ENCODE measurements around the gene STAC2. TPM values are rescaled to one million over a fixed set of nuclear protein-coding genes. Genes with fewer than 3 reads are reported as not detected.
"Not testable (repeated sequence)": the region's sequence is repeated elsewhere in the genome, so short reads cannot be mapped to it uniquely, and the experiment has no call there.

The STAC2 gene
- total RNA-seq, 4 donors from 2014 or later, result 0.20 to 0.30 TPM; not detected in 2

GRCh38 chr17:39169518-39169917 lies 56.2 kb downstream of the STAC2 start:
- 72 to 79% methylated on average over 3 of the region's 3 CpGs for WGBS, 2 donors
- TF ChIP-seq POLR2A (IDR thresholded peaks at IDR 0.05) (no peak), EP300 (IDR thresholded peaks at IDR 0.05) (no peak), CTCF (IDR thresholded peaks at IDR 0.05) (no peak)
- Histone ChIP-seq H3K27me3 (peaks cover 0 to 8% of the 10 kb centered on the region in 2 donors), H3K9me3 (no peaks in the 10 kb centered on the region), H3K4me1 (peaks cover 0 to 24% (median 9%) of the 10 kb centered on the region in 4 donors), H3K36me3 (no peaks in the 10 kb centered on the region), H3K27ac (no peak overlapping the region), H3K4me3 (no peak overlapping the region)
- DNase-seq (ENCODE audit: low spot score in 2 of 2), result no peak

- no peaks in the 10 kb centered on the region for H3K36me3 ChIP-seq
- DNase-seq (ENCODE audit: low spot score in 2 of 2), result no peak
- peaks cover 0 to 8% of the 10 kb centered on the region in 2 donors for H3K27me3 ChIP-seq
- 83 to 86% methylated on average over 14 of the region's 14 CpGs for WGBS, 2 donors
- peaks cover 0 to 24% (median 13%) of the 10 kb centered on the region in 4 donors for H3K4me1 ChIP-seq
- H3K27ac ChIP-seq, result no peak overlapping the region
- H3K9me3 ChIP-seq, result no peaks in the 10 kb centered on the region
- TF ChIP-seq CTCF (IDR thresholded peaks at IDR 0.05), result no peak
- TF ChIP-seq EP300 (IDR thresholded peaks at IDR 0.05), result no peak
- no peak for TF ChIP-seq POLR2A (IDR thresholded peaks at IDR 0.05)
- H3K4me3 ChIP-seq, result no peak overlapping the region
These were observed 56.6 kb downstream of the STAC2 start for GRCh38 chr17:39169101-39169500.

- 95 to 96% methylated on average over 10 of the region's 10 CpGs for WGBS, 2 donors
- H3K9me3 ChIP-seq; H3K27ac ChIP-seq; H3K4me3 ChIP-seq; H3K27me3 ChIP-seq; H3K36me3 ChIP-seq; DNase-seq (ENCODE audit: low spot score in 2 of 2): not testable (repeated sequence)
- H3K4me1 ChIP-seq, result peaks cover 0 to 28% (median 14%) of the 10 kb centered on the region in 4 donors
These were observed 57.2 kb downstream of the STAC2 start for GRCh38 chr17:39168503-39168902.

GRCh38 chr17:39167476-39167875 lies 58.3 kb downstream of the STAC2 start:
- 19 to 36% methylated on average over 2 of the region's 2 CpGs for WGBS, 2 donors
- no peaks in the 10 kb centered on the region for H3K36me3 ChIP-seq
- DNase-seq (ENCODE audit: low spot score in 2 of 2), result no peak
- TF ChIP-seq EP300 (IDR thresholded peaks at IDR 0.05) (peak in 1 of 2 donors; percentile 17), POLR2A (IDR thresholded peaks at IDR 0.05) (no peak), CTCF (IDR thresholded peaks at IDR 0.05) (no peak)
- H3K4me3 ChIP-seq, result no peak overlapping the region
- peaks cover 0 to 28% (median 14%) of the 10 kb centered on the region in 4 donors for H3K4me1 ChIP-seq
- no peak overlapping the region for H3K27ac ChIP-seq
- H3K27me3 ChIP-seq, result peaks cover 0 to 8% of the 10 kb centered on the region in 2 donors
- no peaks in the 10 kb centered on the region for H3K9me3 ChIP-seq

- WGBS, 2 donors, result 63 to 68% methylated on average over 7 of the region's 7 CpGs
- H3K4me3 ChIP-seq, result no peak overlapping the region
- H3K4me1 ChIP-seq, result peaks cover 0 to 28% (median 14%) of the 10 kb centered on the region in 4 donors
- H3K36me3 ChIP-seq, result no peaks in the 10 kb centered on the region
- H3K27me3 ChIP-seq, result peaks cover 0 to 9% of the 10 kb centered on the region in 2 donors
- no peaks in the 10 kb centered on the region for H3K9me3 ChIP-seq
- TF ChIP-seq CTCF (IDR thresholded peaks at IDR 0.05) (no peak), EP300 (IDR thresholded peaks at IDR 0.05) (no peak), POLR2A (IDR thresholded peaks at IDR 0.05) (no peak)
- H3K27ac ChIP-seq, result no peak overlapping the region
- DNase-seq (ENCODE audit: low spot score in 2 of 2), result no peak
These were observed 59.1 kb downstream of the STAC2 start for GRCh38 chr17:39166437-39167335.
